Activated T-helper 1 cell treated with Interleukin-2 at 50 U/mL for 16 hours (primary cell): ENCODE measurements around the gene CARD19.
"Not testable (repeated sequence)": the region's sequence is repeated elsewhere in the genome, so short reads cannot be mapped to it uniquely, and the experiment has no call there.

Experiments
- DNase-seq: peaks from one replicate; pipeline ENCODE4 v3.0.0-alpha.2; 2020; ENCODE audit warnings: low read depth

Gene CARD19

DNA sequence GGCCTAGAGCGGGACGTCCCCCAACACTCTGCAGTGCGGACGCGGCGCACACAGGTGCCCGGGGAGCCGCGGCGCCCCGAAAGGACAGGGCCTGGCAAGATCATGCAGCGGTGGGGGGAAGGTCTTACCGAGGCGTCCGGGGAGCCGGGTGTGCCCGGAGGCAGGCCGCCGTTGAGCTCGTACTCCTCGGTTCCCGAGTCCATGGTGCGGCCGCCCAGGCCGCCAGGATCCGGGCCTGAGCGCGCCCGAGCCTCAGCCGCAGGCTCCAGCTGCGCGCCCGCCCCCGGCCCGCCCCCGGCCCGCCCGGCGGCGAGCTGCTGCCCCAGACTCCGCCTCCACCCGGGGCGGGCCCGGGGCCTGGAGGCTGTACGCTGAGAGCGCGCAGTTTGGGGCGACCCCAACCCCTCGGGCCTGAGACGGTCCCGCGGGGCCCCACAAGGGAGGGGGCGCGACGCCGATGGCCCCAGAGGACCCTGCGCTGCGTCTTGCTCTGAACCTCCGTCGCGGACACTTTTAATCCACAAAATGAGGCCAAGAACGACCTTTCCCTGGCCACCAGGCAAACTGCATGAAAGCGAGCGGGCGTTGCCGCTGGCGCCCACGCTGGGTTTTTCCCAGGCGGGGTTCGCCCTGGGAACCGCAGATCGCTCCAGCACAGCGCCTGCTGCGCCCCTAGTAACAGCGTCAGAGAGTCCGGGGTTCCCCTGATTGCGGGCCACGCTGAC, 38.2 kb downstream of the CARD19 start, which contains the start of gene NINJ1:
Gene NINJ1 (minus strand): TSS at position 237 of the 725 bp plus-strand sequence. CDS start 34 bp downstream, at position 203.
- DNase-seq: peak; percentile 63

DNA sequence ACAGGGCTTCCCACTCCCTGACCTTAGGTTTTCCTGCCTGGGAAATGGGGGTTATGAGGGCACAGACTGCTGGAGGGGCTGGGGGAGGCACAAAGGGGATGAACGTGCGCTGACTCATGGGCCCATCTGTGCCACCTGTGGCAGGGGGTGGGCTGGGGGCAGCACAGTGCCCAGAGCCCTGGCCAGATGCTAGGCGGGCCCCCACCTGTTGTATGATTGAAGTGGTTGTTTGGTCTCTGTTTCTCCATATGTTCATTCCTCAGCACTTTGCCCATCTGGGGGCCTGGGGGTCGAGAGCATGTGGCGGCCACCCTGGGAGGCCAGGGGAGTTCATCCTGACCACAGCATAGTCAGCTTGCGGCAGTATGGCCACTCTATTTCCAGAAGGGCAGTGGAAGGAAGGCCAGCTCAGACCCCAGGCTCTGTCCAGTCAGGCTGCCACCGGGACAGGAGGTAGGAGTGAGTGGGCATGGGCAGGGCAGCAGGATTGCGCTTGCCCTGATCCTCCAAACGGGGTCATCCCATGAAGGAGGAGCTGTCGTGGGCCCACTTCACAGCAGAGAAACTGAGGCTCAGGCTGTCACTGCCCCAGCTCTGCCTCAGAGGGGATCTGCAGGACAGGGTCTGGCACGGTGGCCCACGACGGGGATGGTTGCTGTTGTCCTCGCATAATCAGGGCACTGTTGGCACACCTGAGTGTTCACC, 38.9 kb downstream of the CARD19 start:
- no peak for DNase-seq

DNA sequence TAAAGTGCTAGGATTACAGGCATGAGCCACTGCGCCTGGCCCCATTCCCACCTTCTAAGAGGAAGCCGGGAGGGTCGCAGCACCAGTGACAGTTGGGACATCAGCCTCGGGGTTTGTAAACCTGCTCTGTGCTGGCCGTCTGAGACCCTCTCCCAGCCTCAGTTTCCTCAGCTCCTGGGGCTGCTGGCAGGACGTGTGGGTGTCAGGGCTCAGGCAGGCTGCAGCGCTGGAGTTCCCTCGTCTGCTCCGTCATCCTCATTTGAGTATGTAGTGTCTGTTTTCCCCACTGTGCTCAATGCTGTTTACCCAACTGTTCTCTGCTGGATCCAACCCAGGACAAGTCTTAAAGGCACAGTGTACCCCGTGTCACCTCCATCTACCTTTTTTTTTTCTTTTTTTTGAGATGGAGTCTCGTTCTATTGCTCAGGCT, 40.0 kb downstream of the CARD19 start:
- no peak for DNase-seq

DNA sequence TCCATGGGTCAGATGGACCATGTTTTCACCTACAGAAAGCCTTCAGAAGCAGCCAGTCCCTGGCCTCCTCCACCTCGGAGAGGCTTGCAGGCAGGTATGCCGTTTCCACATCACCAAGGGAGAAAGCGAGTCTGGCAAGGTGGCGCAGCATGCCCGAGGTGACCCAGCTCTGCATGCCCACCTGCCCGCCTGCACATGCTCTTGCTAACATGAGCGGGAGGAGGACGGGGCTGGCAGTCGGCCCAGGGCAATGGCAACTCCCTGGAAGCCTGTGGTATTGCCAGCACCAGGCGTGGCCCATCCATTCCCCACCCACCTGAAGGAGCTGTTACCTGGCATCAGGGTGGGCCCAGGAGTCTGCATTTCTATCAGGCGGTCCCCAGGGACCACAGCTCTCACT, 41.3 kb downstream of the CARD19 start:
- no peak for DNase-seq

DNA sequence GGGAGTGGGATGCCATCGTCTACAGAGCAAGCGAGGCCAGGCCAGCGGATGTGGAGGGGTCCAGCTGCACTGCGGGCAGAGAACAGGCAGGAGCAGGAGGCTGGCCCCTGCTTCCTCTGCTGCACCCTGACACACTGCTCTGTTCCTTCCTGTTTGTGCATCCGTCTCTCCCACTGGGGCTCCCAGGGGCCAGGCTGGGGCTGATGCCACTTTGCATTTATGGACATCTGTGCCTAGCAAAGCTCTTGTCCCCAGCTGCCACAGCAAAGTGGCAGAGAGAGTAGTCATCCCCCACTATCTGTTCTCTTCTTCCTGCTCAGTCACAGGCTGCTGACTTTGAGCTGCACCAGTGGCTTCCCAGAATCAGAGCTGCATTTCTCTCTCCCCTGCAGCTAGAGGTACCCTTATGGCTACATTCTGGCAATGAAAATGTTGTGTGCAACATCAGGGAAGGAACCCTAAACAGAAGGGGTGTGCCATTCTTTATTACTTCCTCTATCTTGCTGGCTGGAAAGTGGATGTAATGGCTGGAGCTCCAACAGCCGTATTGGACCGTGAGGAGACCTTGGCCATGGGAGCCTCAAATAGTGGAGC, 42.3 kb downstream of the CARD19 start:
- no peak for DNase-seq

DNA sequence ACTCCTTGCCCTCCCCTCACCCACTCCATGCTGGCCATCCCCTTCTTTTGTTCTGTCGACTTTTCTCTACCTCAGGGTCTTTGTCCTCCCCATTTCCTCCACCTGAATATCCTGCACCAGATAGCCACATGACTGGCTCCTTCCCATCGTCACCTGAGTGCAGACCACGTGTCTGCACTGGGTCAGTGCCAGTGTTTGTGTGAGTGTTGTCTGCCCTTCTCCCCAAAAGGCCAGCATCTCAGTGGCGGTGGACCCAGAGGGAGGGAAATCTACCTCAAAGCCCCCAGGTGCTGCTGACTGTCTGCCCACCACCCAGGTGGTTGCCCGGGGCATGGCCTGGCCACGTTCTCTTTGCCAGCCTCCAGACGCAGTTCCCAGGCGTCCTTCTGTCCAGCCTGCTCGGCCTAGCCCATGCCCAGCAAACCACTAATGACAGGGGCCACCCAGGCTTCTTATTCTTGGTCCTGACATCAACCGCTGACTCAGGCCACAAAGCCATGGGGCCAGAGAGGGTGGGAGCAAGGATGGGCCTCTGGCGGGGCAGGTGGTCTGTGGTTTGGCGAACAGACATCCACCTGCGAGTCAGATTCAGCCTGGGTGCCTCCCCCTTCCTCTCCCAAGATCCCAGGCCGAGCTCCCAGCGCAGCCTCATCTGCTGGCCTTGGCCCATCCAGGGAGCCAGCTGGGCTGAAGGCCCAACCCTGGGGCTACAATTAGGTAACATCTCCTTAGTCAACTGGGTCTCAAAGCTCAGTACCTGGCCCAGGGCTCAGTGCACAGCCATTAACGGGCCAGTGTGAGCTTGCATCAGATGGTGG, 43.6 kb downstream of the CARD19 start:
- DNase-seq: no peak

DNA sequence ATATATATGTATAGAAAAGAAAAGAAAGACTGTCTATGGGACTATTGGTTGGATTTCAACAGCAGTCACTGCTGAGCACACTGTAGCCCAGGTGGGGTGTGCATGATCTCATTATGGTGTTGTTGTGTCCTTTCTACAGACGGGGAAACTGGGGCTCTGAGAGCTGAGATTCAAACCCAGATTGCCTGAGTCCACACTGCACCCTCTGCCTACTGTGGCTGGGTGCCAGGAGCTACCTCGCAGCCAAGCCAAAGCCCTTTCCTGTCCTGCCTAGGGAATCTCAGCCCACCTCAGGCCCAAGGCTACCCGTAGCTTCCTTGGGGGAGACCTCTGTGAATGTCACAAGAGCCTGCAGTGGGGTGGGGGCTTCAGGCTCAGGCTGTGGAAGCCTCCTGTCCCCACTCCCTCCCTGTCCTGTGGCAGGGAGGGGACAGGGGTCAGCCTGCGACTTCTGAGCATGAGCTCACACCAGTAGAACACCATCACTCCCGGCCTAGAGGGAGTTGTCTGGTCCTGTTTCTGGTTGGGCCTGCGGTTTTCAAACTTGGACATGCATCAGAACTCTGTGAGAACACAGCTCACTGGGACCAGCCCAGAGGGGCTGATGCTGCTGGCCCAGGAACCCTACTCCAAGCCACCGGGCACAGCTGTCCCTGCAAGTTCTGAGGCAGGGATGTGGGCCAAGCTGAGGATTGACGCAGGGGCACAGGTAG, 45.9 kb downstream of the CARD19 start:
- no peak for DNase-seq

DNA sequence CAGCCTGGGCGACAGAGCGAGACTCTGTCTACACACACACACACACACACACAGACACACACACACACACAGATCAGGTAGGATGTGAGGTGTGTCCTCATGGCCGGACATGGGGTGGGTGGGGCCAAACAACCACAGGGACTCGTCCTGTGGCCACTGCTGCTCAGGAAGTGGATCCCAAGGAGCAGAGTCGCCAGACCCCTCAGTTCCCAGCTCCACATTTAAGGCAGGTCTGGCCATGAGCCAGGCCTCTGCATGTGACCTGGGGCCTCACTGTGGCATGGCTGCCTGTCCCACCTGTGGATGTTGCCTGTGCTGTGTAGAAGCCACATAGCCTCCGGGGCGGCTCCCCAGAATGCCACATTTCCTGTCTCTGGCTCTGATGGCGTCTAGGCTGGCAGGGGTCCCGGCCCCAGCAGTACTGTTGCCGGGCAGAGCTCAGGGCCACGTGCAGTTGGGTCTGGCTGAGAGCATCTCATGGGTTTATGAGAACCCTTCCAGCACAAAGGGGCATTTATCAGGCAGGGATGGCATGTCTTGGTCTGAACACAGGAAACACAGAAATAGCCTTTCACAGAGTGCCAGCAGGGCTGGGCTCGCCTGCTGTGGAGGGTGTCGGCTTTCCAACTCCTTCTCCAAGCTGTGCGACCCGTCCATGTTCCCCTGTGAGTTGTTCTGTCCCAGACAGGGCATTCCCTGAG, 48.0 kb downstream of the CARD19 start:
- DNase-seq: peak; percentile 54

DNA sequence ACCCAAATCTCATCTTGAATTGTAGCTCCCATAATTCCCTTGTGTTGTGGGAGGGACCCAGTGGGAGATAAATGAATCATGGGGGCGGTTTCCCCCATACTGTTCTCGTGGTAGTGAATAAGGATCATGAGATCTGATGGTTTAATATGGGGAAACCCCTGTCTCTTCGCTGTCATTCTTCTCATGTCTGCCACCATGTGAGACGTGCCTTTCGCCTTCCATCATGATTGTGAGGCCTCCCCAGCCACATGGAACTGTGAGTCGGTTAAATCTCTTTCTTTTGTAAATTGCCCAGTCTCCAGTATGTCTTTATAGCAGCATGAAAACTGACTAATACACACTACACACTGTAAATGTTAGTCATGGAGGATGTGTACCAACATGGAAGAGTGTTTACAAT, 50.7 kb downstream of the CARD19 start:
- DNase-seq: not testable (repeated sequence)

DNA sequence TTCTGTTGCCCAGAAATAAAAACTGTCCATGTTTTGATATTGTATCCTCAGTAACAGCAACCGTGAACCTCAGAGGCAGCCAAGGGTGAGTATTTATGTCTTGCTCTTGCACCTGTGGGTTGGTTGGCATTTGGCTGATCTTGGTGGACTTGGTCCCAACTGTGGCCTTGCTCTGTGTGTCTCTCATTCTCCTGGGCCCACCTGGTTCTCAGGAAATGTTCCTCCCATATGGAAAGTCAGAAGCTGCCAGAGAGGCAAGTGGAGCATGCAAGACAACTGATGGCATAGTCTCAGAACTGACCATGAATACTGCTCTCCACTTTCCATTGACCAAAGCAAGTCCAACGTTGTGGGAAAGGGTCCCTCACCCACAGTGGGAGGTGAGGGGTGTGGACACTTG, 51.6 kb downstream of the CARD19 start:
- DNase-seq: no peak

DNA sequence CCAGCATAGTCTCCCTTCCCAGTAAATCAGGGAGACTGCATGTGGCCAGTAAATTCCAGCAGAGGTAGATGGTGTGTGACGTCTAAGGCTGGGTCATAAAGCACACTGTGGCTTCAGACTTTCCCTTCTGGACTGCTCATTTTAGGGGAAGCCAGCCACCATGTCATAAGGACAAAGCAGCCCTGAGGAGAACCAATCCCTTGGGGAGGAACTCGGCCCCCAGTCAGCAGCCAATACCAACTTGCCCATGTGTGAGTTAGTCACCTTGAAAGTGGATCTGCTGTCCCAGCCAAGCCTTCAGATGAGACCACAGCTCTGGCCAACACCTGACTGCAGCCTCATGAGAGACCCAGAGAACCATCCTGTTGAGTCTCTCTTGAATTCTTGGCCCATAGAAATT, 52.7 kb downstream of the CARD19 start:
- DNase-seq: no peak

DNA sequence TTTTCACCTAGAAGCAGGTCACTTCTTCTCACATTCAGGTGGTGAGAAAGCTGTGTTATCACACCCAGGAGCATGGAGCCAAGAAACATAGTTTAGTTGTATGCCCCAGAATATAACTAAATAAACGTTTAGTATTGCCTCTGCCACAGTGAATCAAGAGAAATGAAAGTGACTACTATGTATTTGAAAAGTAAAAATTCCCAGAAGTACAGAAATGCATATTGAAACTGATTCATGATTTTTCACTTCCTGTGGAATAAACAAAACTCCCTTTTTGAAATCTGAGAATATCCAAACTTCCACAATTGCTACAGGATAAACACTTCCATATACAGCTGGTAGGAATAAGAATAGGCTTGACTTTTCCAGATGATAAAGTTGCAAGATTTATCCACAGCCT, 53.3 kb downstream of the CARD19 start:
- no peak for DNase-seq

DNA sequence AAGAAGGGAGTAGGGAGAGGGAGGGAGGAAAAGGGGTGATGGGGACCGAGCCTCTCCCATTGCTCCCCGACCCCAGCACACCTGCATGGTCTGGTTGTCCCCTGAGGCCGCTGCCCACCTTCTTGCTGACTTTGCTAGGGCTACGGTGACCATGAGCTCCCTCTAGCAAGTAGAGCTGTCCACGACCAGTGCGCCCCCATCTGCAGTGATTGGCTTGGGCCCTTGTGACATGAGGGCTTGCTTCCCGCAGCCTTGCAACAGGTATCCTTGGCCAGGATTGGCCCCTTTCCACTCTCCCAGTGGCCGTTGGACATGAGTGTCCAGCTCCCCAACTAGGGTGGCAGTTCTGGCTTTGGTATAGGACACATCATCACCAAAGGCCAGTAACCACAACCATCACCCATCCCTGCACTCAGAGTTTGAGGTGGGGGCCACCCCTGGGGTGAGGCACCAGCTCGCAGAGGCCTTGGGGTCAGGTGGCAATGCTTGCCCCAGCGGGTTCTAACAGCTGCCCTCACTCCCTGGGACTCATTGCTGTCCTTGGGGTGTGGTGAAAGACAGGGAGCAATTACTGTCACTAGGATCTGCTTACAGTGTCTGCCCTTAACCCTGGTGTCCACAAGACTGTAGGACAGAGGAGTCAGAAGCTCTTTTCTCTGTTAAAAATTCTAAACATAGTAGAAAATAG, 55.2 kb downstream of the CARD19 start:
- no peak for DNase-seq

DNA sequence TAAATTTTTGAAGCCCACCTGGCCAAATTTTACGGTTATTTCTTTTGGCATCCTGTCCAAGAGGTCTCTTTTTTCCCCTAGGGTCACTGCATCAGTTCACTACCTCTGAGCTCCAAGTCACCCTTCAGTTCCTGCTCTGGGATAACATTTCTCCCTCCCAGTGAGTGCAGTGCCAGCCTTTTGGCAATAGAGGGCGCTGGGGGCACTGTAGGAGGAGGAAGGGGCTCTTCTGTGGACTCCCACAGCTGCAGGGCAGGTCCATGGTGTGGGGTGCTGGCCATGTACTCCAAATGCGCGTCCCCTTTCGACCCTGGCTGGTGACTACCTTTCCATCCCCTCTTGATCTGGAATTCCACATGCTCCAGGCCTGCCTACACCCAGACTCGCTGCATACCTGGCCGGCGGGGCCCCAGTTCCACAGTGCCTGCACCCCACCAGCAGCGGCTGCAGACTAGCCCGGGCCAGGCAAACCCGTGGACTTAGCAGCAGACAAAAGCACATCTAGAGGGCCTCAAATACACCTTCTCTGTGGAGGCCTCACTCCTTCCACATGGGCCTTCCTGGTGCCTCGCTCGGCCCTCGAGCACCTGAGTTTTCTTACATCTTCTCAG, 58.4 kb downstream of the CARD19 start:
- DNase-seq: no peak

DNA sequence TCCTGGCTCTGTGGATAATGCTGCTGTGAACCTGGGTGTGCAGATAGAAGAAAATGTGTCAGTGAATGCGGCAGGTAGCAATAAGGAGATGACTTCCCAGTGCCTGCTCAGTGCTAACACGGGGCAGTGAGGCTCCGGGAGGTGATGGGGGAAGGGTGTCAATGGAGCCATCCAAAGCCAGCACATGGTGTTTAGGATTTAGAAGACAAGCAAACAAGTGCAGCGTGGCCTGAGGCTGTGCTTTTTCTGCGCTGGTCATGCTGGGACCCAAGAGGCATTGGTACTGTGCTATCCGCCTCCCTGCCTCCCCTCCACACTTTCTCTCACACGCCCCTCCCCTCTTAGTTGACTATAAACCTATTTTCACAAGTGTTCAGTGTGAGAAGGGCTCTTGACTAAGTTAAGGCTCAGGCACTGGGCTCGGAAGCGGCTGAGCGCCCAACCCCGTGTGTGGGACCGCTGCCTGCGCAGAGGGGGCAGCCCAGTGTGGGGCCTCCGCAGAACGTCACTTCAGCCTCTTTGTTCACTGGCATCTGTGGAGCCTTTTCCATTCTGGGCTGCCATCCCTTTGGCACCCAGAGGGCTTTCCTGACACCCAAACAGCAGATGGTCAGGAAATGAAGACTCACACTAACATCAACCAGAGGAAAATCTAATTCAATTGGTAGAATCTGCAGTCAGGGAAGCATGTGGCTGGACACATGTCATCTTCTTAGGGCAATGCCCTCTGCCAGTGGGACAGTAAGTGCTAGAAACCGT, 59.9 kb downstream of the CARD19 start:
- no peak for DNase-seq

DNA sequence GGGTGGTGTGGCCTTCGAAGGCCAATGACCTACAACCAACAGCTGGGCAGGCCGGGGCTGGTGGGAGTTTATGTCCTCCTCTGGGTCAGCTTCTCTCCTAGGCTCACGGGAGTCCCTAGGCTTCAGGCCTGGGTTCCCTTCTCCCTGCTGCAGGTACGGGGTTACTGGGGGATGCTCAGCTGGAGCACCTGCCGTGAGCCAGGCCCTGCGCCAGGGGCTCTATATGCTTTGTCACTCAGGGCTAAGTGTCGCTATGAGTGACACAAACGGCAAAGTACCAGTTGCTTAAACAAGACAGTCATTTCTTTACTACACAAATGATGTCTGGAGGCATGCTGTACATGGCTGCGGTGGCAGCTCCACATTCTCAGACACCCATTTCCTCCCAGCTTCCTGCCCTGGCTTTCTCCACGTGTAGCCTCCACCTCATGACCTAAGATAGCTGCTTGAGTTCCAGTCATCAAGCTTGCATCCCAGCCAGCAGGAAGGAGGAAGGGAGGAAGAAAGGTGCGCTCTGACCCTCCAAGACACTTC, 60.5 kb downstream of the CARD19 start:
- DNase-seq: no peak

DNA sequence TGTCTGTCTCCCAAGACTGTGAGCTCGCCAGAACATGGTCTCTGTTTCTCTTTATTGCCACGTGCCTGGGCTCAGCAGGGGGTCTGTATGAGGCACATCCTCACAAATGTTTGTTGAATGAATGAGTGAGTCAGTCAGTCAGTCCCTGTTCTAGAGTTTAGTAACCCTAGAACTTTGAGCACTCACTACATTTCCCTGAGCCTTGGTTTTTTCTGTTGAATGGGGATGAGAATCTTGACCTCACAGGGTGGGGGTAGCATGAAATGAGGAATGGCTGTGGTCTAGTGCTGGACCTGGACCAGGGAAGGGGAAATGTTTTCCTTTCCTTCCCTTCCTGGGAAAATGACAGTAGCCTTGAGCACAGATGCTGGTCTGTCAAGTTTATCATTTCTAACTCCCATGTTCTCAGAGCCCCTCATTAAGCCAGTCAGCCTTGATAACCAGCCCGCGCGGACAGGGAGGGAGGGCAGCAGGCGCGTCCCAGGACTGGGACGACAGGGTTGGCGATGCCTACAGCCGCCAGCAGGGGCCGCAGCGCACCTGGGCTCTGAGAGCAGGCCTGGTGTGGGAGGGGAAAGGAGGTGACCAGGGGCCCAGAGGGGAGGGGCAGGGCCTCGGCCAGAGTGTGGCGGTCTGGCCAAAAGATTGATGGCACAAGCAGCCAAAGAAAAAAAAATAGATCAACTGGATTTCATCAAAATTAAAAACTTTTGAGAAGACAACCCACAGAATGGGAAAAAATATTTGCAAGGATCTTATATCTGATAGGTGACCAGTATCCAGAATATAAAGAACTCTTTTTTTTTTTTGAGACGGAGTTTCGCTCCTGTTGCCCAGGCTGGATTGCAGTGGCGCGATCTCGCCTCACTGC, 63.8 kb downstream of the CARD19 start:
- DNase-seq: peak; percentile 45
